HG02840 (cell line): ENCODE results near the gene CNTN3.

Experiments used
- ATAC-seq: cut with Tn5 transposase; IDR thresholded peaks from one replicate; pipeline ENCODE4 v1.9.1; 2021; ENCODE audit warnings: mild to moderate bottlenecking, moderate library complexity, moderate number of reproducible peaks; ENCODE audit not compliant: unreplicated experiment, low FRiP score

The CNTN3 gene

GRCh38 chr3:74613060-74613459 lies 1.4 kb downstream of the CNTN3 start:
- no peak for ATAC-seq

GRCh38 chr3:74611206-74611605 lies 3.3 kb downstream of the CNTN3 start:
- ATAC-seq = no peak

GRCh38 chr3:74607803-74608202 lies 6.7 kb downstream of the CNTN3 start:
- ATAC-seq = no peak

GRCh38 chr3:74606996-74607395 lies 7.5 kb downstream of the CNTN3 start:
- no peak for ATAC-seq

GRCh38 chr3:74605437-74605836 lies 9.0 kb downstream of the CNTN3 start:
- ATAC-seq = no peak

- no peak for ATAC-seq
Observed at GRCh38 chr3:74603292-74603691, 11.2 kb downstream of the CNTN3 start.

- ATAC-seq = no peak
Observed at GRCh38 chr3:74602471-74602870, 12.0 kb downstream of the CNTN3 start.

GRCh38 chr3:74601793-74602192 lies 12.7 kb downstream of the CNTN3 start:
- ATAC-seq = no peak

- ATAC-seq = no peak
Observed at GRCh38 chr3:74599564-74599963, 14.9 kb downstream of the CNTN3 start.

- ATAC-seq = no peak
Observed at GRCh38 chr3:74593152-74593551, 21.3 kb downstream of the CNTN3 start.

- no peak for ATAC-seq
Observed at GRCh38 chr3:74592359-74592758, 22.1 kb downstream of the CNTN3 start.

- no peak for ATAC-seq
Observed at GRCh38 chr3:74591946-74592345, 22.5 kb downstream of the CNTN3 start.

- ATAC-seq = no peak
Observed at GRCh38 chr3:74591342-74591741, 23.1 kb downstream of the CNTN3 start.

- no peak for ATAC-seq
Observed at GRCh38 chr3:74590620-74591262, 23.7 kb downstream of the CNTN3 start.

GRCh38 chr3:74584782-74585181 lies 29.7 kb downstream of the CNTN3 start:
- ATAC-seq = no peak

- ATAC-seq = no peak
Observed at GRCh38 chr3:74582982-74583381, 31.5 kb downstream of the CNTN3 start.

GRCh38 chr3:74575857-74576256 lies 38.6 kb downstream of the CNTN3 start:
- ATAC-seq = no peak

- no peak for ATAC-seq
Observed at GRCh38 chr3:74571118-74571517, 43.3 kb downstream of the CNTN3 start.
